Activated naive CD4-positive, alpha-beta T cell (primary cell): Measurements from ENCODE around the gene CUL4A.

Experiments
- DNase-seq, 4 experiments: peaks; one replicate each; lab custom pipeline; 2025; lab: John Stamatoyannopoulos, UW

CUL4A gene

DNA sequence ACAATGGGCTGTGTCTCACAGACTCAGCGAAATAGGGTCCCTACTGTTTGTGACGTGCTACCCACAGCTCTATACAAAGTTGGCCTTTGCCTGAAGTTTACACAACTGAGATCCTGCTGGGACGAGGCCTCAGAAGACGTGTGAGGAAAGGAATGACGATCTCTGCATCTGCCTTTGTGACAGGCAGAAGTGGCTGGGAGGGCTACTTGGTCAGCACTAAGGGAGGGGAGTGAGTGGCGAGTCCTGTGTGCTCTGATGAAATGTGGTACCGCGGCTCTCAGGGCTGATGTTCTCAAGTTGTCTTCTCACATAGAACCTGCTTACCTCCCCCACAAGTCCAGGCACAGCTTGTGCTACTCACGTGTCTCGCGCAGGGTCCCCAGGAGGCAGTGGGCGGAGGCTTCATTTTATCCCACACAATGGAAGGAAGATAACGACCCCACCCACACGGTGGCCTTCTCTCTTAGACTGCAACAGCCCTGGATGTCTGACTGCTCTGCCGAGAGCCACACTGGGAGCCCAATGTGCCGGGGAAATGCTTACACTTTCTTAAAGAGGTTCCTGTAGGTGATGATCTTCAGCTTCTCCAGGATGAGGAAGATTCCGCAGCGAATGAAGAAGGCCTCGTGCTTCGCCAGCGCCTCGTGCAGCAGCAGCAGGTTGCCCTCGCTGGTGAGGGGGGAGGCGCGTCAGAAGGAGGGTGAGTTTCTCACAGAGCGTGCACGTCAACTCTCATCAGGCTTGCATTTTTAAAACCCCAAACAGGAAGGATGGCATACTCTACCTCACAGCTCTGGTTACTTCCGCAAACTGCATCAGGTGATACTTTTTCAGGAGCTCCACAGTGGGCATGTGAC lies 29.8 kb upstream of the CUL4A start:
- no peak for DNase-seq

GRCh38 chr13:113182046-113182445 lies 27.4 kb upstream of the CUL4A start:
- DNase-seq: no peak

DNA sequence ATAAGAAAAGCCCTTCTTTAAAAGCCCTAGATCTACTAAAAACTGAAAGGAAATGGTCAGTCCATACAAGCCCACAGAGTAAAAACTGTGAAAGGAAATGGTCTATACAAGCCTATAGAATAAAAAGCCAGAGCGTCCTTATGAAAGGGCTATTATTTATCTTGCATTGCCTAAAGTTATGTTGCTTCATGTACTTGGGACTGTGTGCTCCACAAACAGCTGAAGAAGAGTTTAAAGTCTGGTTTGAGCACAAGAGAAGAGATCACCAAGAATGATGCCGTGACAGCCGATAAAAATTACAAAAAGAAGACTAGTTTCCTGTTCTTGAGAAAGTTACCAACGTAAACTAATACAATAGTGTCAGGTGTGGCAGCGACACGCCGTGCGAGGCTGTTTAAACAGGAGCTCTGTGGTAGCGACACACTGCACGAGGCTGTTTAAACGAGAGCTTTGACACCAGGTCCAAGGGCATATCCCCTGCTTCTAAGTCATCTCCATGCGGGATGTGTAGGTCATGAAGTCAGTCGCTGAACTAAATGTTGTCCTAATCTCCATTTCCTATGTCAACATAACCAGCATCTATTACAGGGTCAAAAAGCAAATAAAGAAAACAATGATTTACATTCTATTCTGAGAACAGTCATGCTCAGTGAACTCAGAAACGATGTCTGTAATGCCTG lies 25.8 kb upstream of the CUL4A start:
- no peak for DNase-seq

GRCh38 chr13:113184568-113185440 lies 24.6 kb upstream of the CUL4A start:
- DNase-seq: peak in 1 of 4 experiments; percentile 11

GRCh38 chr13:113186061-113186900 lies 23.1 kb upstream of the CUL4A start:
- no peak for DNase-seq

DNA sequence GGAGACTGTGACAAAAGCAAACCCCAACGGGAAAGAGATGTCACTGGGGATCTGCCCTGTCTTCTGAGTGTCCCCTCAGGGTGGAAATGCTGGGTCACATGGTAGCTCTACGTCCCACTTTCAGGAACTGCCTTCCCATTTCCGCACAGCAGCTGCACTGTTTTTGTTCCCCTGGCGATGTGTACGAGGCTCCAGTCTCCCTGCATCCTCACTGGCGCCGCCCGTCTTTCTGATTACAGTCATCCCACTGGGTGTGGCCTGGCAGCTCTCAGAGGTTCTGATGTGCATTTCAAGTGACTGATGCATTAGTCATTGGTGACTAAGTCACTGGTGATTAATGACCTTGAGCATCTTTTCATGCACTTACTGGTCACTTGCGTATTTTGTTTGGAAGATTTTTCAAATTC lies 22.1 kb upstream of the CUL4A start:
- DNase-seq: no peak

DNA sequence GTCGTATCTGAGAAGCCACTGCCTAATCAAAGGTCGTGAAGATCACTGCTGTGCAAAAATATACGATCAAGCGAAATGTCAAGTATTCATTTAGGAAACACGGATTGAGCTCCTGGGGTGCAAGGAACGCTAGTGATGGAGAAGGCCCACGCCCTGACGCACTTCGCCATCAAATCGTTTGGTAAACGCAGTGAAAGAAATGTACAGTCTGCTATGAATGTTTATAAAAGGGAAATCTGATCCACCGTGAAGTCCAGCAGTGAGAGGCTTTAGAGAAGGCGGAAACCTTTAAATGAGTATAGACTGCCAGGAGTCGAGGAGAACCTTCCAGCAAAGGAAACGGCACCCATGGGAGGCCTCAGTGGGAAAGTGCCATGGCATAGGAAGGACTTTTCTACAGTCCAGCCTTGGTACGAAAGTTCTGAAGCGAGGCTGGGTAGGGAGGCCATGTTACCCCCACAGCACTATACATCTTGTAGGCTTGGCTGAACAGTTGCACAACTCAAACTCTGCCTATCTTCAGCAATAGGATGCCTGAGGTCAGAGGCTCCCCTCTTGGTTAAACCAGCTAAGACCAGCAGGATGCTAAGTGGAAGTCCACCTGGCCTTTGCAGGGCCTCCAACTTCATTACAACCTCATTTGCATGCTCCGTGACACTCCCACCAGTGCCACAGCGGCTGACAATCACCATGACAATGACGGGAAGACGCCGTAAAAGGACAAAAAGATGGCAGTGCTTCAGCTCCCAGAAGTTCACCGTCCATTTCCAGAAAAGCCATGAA lies 21.3 kb upstream of the CUL4A start:
- no peak for DNase-seq

DNA sequence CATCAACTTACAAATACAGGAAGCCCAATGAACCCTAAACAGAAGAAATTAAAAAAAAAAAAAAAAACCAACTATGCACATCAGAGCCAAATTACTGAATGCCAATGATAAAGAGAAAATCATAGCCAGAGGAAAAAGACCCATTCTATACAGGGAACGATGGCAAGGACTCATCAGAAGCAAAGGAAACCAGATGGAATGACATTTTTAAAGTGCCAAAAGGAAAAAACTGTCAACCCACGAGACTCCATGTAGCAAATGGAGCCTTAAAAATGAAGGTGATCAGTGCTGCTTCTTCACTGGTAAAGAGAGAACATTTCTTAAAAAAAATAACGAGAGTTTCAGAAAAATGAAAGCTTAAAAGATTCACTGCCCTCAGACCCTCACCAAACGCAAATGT lies 19.2 kb upstream of the CUL4A start:
- DNase-seq: no peak

GRCh38 chr13:113192279-113192678 lies 17.1 kb upstream of the CUL4A start:
- no peak for DNase-seq

- no peak for DNase-seq
Observed at GRCh38 chr13:113192902-113193301, 16.5 kb upstream of the CUL4A start.

DNA sequence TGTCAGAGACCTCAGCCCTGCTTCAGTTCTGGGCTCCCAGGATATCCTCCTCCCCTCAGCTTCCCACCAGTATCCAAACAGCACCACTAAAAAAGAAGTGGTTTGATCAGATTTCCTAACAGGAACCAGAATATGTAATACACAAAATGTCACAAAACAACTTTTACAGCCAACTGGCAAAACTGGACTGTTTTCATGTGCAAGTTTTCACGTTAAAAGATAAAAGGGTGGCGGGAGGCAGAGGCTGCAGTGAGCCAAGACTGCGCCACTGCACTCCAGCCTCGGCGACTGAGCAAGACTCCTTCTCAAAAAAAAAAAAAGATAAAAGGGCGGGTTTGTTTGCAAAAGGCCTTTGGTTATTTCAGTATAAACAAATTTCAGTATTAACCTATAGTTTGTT lies 14.1 kb upstream of the CUL4A start:
- DNase-seq: no peak

DNA sequence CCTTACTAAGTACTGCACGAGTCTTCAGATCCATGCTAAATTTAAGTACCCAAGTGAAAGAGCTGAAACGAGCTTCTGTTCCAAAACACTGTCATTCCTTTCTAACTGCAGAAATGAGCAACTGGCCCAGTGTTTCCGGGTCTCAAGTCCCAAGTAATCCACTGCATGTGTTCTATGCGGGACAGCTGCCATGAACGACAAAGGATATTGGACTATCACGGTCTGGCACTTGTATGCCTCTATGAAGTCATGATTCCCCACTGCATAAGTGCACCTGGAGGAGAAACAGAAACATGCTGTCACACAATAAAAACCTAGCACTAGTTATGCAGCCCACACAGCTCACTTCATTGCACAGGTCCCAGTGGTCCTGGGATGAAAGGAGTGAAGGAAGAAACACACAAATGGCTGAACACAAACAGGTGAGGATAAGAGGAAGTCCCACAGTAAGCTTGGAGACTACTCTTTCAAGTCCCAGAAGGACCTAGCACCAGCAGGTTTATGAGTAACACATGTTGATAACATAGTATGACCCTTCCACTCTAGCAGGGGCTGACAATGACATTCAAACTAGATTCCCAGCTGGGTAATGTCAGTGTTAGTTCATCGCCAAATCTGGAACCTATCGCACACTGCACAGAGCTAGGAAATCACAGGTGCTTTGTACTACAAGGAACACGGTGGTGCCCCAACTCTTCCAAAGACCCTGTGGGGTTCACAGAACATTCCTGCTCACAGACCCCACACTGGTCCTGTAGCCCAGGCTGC lies 12.3 kb upstream of the CUL4A start:
- no peak for DNase-seq

DNA sequence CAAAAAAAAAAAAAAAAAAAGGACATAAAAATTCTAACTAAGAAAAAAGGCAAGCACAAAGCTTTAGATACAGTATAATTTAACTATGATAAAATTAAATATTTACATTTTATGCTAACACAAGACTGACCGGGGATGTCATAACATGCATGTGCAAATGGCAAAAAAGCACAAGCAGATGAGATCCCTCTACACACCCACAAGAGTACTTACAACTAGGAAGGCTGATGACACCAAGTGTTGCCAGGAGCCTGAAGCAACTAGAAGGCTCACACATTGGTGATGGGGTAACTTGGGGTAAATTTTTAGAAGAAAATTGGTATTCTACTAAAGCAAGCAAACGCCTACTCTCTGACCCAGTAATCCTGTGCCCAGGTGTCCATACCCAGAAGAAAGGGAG lies 7.6 kb upstream of the CUL4A start:
- DNase-seq: no peak

- no peak for DNase-seq
Observed at GRCh38 chr13:113202912-113203311, 6.5 kb upstream of the CUL4A start.

DNA sequence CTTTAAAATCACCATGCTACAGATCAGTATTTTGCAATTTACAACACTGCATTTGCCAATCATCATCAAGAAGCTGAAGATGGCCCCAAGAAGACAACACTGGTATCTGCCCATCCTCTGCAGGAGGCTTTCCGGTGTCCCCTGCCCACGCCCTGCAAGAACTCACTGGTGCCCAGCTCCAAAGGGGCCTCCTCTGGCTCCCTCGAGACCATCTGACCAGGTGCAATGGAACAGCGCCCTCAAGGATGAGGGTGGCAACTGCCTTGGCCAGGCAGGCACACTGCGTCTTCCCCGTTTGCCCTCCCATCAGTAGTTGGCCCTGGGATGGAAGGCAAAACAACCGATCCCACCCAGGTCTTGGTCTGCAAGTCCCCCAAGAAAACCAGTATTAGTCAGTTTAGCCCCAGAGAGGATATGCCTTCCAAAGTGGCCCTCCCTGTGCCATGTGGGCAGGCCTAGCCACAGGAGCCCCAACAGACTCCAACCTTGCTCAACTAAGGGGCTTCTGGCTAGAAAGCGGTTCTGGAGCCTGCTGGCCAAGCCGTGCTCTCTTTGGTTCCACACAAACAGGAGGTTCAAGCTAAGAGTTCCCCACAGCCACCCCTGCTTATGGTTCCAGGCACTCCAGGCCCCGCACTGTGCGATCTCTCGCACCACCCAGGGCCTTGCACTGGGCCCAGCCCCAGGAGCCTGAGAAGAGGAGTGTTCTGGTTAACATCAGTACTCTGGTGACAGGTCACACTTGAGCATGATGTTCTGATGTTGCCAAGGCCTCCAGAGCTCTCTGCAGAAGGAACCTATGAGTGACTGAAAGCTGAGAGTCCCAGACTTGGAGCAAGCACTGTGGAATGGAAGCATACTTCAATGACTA lies 5.7 kb upstream of the CUL4A start:
- no peak for DNase-seq

DNA sequence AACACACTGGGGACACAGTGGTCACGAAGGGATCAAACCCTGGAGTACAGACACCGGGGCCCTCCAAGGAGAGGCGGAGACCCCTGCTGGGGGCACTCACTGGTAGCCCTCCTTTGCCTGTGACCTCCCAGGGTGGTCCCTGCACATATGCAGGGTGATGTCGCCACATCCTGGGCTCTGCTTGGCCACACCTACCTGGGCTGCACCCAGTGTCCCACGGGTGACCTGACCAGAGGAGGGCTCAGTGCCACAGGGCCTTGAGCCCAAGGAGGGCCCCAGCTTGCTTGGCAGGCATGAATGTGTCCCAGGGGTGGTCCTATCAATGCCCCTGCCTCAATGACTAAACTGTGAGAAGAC lies 5.1 kb upstream of the CUL4A start:
- DNase-seq: no peak

GRCh38 chr13:113205428-113205931 lies 3.9 kb upstream of the CUL4A start:
- no peak for DNase-seq

DNA sequence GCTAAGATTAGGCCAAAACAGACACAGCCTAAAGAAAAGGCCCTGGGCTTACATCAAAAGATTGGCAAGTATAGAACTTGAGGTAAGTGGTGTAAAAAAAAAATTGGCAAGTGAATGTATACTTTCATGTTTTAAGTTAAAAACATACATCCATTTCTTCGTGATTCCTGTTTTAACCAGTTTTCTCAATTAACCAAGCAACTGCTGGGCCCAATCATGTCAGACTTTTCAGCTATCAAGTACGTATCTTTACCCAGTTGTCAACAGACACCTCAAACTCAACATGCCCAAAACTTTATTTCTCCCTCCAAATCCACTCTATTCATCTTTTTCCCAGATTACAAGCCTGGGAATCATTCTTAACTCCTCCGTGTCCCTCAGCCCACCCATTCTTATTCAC lies 2.0 kb upstream of the CUL4A start:
- DNase-seq: no peak

- no peak for DNase-seq
Observed at GRCh38 chr13:113207890-113208420, 1.5 kb upstream of the CUL4A start.
